D721Med (cell line): ENCODE measurements around the gene ASB12.

Experiments used
- DNase-seq: peaks from one replicate; pipeline ENCODE4 v3.0.0; 2011; ENCODE audit warnings: low spot score; ENCODE audit not compliant: insufficient read length
- FAIRE-seq: peaks from 2 replicates; lab custom pipeline; 2011; peaks lifted over from hg19 to GRCh38; lab: Jason Lieb, UNC
- CTCF ChIP-seq: IDR thresholded peaks from 2 replicates; pipeline ENCODE4 v1.5.1; 2012; ENCODE audit warnings: mild to moderate bottlenecking, control low read depth; ENCODE audit not compliant: insufficient read depth; ENCODE audit errors: missing control alignments

Gene ASB12

GRCh38 chrX:64192673-64193072 lies 37.7 kb downstream of the ASB12 start:
- no peak for FAIRE-seq
- TF ChIP-seq CTCF = no peak
- no peak for DNase-seq

- DNase-seq = no peak
- FAIRE-seq = no peak
Observed at GRCh38 chrX:64192040-64192439, 38.4 kb downstream of the ASB12 start.

DNA sequence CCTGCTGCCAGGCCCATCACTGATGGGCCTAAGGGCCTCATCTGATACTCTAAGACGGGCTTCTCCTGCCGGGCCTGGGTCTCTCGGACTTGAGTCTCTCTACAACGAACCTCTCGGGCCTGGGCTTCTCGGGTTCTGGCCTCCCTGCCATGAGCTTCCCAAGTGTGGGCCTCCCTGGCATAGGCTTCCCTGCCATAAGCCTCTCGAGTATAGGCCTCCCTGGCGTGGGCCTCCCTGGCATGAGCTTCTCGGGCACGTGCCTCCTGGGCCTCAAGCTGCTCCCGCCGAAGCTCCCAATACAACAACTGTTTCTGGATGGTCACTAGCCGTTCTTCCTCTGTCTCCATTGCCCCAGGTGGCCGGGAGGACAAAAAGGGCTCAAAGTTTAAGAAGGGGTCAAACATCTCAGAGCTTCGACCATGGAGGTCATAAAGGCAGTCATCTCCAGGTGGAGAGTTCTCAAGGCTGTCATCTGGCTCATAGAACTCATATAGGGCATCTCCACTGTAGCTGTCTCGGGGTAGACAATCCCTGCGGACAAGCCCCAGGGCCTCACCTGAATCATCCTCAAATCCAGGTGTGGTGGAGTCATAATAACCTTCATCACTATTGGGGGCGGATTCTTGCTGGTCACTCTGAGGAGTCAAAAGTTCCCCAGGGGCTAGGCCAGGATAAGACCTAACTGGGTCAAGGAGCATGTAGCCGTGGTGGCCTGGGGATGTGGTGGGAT lies 39.0 kb downstream of the ASB12 start:
- TF ChIP-seq CTCF = no peak
- FAIRE-seq = no peak
- no peak for DNase-seq

More at GRCh38 chrX:64192040-64192439, 38.4 kb downstream of the ASB12 start:
- TF ChIP-seq CTCF = no peak

- FAIRE-seq (no peak), DNase-seq (no peak)
- TF ChIP-seq CTCF = no peak
Observed at GRCh38 chrX:64190136-64190740, 40.2 kb downstream of the ASB12 start.

DNA sequence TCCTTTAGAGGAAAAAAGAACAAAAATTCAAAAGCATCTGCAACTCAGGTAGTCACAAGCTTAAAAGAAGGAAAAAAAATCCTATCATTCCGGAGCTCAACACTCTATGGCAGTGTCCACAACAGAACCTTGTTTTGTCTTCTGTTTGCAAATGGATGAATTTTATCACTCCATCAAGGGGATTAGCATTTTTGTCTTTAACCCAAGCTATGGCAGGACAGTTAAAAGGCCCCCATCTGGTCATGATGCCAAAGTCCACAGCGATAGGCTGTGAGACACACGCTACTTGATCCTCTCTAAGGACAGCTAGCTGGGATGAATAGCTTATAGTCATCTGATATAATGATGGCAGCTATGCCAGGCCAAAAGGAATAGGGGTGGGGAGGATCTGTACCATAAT lies 41.5 kb downstream of the ASB12 start:
- no peak for DNase-seq
- TF ChIP-seq CTCF = no peak
- no peak for FAIRE-seq

GRCh38 chrX:64187762-64188150 lies 42.7 kb downstream of the ASB12 start:
- no peak for TF ChIP-seq CTCF
- no peak for DNase-seq
- no peak for FAIRE-seq
